Measurements from ENCODE around the gene HOXC9. TPM values are rescaled to one million over a fixed set of nuclear protein-coding genes. Genes with fewer than 3 reads are reported as not detected.

Gene HOXC9
- total and polyA plus RNA-seq, 4 donors: not detected

DNA sequence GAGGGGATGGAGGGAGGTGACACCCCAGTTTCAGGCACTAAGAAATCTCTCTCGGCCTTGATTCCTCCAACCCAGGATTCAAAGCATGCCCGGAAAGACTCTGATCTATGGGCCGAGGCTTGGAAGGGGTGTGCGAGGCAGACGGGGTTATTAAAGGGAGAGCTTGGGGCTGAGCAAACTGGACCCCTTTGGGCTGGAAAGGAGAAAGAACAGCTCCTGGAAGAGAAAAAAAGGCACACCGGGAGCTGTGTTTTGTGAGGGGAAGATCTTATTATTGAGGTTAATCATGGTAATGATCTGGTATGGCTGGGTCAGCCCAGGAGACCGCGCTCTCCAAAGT lies 48.0 kb downstream of the HOXC9 start:
- TF ChIP-seq RXRA (IDR thresholded peaks at IDR 0.05) (no peak), GABPA (IDR thresholded peaks at IDR 0.05 in 1 of 2, conservative IDR thresholded peaks at IDR 0.05 in 1 of 2) (no peak), RAD21 (IDR thresholded peaks at IDR 0.05) (no peak), FOXA2 (IDR thresholded peaks at IDR 0.05) (no peak), TAF1 (conservative IDR thresholded peaks at IDR 0.05) (no peak), YY1 (IDR thresholded peaks at IDR 0.05) (no peak), NR2F2 (IDR thresholded peaks at IDR 0.05) (no peak), SP1 (IDR thresholded peaks at IDR 0.05) (no peak), HNF4A (conservative IDR thresholded peaks at IDR 0.05) (no peak), HNF4G (IDR thresholded peaks at IDR 0.05) (no peak)
- TF ChIP-seq, protein P1, sequence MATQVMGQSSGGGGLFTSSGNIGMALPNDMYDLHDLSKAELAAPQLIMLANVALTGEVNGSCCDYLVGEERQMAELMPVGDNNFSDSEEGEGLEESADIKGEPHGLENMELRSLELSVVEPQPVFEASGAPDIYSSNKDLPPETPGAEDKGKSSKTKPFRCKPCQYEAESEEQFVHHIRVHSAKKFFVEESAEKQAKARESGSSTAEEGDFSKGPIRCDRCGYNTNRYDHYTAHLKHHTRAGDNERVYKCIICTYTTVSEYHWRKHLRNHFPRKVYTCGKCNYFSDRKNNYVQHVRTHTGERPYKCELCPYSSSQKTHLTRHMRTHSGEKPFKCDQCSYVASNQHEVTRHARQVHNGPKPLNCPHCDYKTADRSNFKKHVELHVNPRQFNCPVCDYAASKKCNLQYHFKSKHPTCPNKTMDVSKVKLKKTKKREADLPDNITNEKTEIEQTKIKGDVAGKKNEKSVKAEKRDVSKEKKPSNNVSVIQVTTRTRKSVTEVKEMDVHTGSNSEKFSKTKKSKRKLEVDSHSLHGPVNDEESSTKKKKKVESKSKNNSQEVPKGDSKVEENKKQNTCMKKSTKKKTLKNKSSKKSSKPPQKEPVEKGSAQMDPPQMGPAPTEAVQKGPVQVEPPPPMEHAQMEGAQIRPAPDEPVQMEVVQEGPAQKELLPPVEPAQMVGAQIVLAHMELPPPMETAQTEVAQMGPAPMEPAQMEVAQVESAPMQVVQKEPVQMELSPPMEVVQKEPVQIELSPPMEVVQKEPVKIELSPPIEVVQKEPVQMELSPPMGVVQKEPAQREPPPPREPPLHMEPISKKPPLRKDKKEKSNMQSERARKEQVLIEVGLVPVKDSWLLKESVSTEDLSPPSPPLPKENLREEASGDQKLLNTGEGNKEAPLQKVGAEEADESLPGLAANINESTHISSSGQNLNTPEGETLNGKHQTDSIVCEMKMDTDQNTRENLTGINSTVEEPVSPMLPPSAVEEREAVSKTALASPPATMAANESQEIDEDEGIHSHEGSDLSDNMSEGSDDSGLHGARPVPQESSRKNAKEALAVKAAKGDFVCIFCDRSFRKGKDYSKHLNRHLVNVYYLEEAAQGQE (IDR thresholded peaks at IDR 0.05): no peak
- TF ChIP-seq, protein P2, sequence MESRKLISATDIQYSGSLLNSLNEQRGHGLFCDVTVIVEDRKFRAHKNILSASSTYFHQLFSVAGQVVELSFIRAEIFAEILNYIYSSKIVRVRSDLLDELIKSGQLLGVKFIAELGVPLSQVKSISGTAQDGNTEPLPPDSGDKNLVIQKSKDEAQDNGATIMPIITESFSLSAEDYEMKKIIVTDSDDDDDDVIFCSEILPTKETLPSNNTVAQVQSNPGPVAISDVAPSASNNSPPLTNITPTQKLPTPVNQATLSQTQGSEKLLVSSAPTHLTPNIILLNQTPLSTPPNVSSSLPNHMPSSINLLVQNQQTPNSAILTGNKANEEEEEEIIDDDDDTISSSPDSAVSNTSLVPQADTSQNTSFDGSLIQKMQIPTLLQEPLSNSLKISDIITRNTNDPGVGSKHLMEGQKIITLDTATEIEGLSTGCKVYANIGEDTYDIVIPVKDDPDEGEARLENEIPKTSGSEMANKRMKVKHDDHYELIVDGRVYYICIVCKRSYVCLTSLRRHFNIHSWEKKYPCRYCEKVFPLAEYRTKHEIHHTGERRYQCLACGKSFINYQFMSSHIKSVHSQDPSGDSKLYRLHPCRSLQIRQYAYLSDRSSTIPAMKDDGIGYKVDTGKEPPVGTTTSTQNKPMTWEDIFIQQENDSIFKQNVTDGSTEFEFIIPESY (IDR thresholded peaks at IDR 0.05): no peak
- TF ChIP-seq, protein P3, sequence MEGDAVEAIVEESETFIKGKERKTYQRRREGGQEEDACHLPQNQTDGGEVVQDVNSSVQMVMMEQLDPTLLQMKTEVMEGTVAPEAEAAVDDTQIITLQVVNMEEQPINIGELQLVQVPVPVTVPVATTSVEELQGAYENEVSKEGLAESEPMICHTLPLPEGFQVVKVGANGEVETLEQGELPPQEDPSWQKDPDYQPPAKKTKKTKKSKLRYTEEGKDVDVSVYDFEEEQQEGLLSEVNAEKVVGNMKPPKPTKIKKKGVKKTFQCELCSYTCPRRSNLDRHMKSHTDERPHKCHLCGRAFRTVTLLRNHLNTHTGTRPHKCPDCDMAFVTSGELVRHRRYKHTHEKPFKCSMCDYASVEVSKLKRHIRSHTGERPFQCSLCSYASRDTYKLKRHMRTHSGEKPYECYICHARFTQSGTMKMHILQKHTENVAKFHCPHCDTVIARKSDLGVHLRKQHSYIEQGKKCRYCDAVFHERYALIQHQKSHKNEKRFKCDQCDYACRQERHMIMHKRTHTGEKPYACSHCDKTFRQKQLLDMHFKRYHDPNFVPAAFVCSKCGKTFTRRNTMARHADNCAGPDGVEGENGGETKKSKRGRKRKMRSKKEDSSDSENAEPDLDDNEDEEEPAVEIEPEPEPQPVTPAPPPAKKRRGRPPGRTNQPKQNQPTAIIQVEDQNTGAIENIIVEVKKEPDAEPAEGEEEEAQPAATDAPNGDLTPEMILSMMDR (IDR thresholded peaks at IDR 0.05; ENCODE audit: low read depth, low read length, missing input control): no peak
- TF ChIP-seq, protein P4, sequence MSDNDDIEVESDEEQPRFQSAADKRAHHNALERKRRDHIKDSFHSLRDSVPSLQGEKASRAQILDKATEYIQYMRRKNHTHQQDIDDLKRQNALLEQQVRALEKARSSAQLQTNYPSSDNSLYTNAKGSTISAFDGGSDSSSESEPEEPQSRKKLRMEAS (IDR thresholded peaks at IDR 0.05): no peak
- Histone ChIP-seq H3K4me3 (ENCODE audit: low read depth in 1 of 3, low read length in 3 of 3) (no peak overlapping the region), H3K27ac (ENCODE audit: low read depth in 1 of 2, low read length in 2 of 2) (no peak overlapping the region), H3K9me3 (ENCODE audit: control insufficient read depth in 4 of 4, low read length in 3 of 4) (no peaks in the 10 kb centered on the region), H3K4me1 (ENCODE audit: control insufficient read depth in 4 of 4, insufficient read depth in 4 of 4, low read length in 3 of 4) (no peaks in the 10 kb centered on the region), H3K27me3 (ENCODE audit: control insufficient read depth in 4 of 4, insufficient read depth in 4 of 4, low read length in 3 of 4) (peaks cover 11 to 36% (median 25%) of the 10 kb centered on the region in 4 donors), H3K36me3 (ENCODE audit: control insufficient read depth in 4 of 4, insufficient read depth in 3 of 4, low read depth in 1 of 4, low read length in 3 of 4) (no peaks in the 10 kb centered on the region), H3K9ac (ENCODE audit: low read depth in 1 of 2, low read length in 2 of 2) (no peak overlapping the region)
- no peak for DNase-seq (ENCODE audit: low spot score)
- 23% methylated on average over 8 of the region's 8 CpGs for WGBS

DNA sequence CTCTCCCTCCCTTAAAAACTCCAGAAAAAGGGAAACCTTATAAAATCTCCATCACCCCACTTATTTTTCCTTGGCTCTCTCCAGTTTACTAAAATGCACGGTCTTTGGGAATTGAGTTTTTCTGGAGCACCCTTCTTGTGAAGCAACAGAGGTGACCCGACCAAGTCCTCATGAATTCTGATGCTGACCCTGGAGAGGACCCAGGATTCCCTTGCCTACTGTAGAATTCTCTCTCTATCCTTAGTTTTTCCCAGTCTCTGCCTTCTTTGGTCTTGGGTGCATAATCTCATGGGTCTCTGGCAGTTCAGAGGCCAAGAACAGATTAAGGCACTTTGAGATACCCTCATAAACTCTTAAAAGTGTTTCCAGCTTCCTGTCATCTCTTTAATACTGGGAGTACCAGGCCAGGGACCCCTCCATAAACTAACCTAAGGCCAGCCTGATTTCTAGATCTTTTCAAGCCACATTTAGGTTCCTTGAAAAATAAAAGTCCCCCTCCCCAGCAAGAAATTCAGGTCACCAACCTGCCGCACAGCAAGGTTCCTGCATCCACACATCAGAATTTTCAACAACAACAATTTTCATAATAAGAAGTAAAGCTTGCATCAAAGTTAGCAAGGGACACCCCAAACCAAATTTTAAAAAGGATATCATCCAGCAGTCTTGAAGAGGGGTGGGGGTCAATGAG lies 48.6 kb downstream of the HOXC9 start:
- no peak for DNase-seq (ENCODE audit: low spot score)
- Histone ChIP-seq H3K36me3 (ENCODE audit: control insufficient read depth in 4 of 4, insufficient read depth in 3 of 4, low read depth in 1 of 4, low read length in 3 of 4) (no peaks in the 10 kb centered on the region), H3K27ac (ENCODE audit: low read depth in 1 of 2, low read length in 2 of 2) (no peak overlapping the region), H3K4me1 (ENCODE audit: control insufficient read depth in 4 of 4, insufficient read depth in 4 of 4, low read length in 3 of 4) (no peaks in the 10 kb centered on the region), H3K4me3 (ENCODE audit: low read depth in 1 of 3, low read length in 3 of 3) (no peak overlapping the region), H3K9me3 (ENCODE audit: control insufficient read depth in 4 of 4, low read length in 3 of 4) (no peaks in the 10 kb centered on the region), H3K9ac (ENCODE audit: low read depth in 1 of 2, low read length in 2 of 2) (no peak overlapping the region), H3K27me3 (ENCODE audit: control insufficient read depth in 4 of 4, insufficient read depth in 4 of 4, low read length in 3 of 4) (peaks cover 11 to 34% (median 25%) of the 10 kb centered on the region in 4 donors)
- TF ChIP-seq HNF4G (IDR thresholded peaks at IDR 0.05) (no peak), SP1 (IDR thresholded peaks at IDR 0.05) (no peak), RAD21 (IDR thresholded peaks at IDR 0.05) (no peak), HNF4A (conservative IDR thresholded peaks at IDR 0.05) (no peak)
- WGBS: 22% methylated on average over 3 of the region's 3 CpGs

All from liver (tissue), 9 donors.